PC-3 (cell line): ENCODE data around the gene NEDD4L.

Experiments
- EZH2 ChIP-seq: fragments of 300-600 bp; sonication (generic); IDR thresholded peaks from one replicate; pipeline ENCODE4 v1.6.1; 2017; ENCODE audit warnings: antibody characterized with exemption, mild to moderate bottlenecking, low read length; ENCODE audit not compliant: unreplicated experiment
- EZH2phosphoT487 ChIP-seq: fragments of 300-600 bp; sonication (generic); IDR thresholded peaks from 2 replicates; pipeline ENCODE4 v1.6.1; 2018; ENCODE audit warnings: mild to moderate bottlenecking, antibody characterized with exemption, low read length, borderline replicate concordance
- TF ChIP-seq, protein P1 (sequence below): fragments of 300-600 bp; sonication (generic); conservative IDR thresholded peaks from 2 replicates; pipeline ENCODE4 v1.5.1; 2017; ENCODE audit warnings: antibody characterized with exemption, low read depth, mild to moderate bottlenecking, low read length

DNA sequence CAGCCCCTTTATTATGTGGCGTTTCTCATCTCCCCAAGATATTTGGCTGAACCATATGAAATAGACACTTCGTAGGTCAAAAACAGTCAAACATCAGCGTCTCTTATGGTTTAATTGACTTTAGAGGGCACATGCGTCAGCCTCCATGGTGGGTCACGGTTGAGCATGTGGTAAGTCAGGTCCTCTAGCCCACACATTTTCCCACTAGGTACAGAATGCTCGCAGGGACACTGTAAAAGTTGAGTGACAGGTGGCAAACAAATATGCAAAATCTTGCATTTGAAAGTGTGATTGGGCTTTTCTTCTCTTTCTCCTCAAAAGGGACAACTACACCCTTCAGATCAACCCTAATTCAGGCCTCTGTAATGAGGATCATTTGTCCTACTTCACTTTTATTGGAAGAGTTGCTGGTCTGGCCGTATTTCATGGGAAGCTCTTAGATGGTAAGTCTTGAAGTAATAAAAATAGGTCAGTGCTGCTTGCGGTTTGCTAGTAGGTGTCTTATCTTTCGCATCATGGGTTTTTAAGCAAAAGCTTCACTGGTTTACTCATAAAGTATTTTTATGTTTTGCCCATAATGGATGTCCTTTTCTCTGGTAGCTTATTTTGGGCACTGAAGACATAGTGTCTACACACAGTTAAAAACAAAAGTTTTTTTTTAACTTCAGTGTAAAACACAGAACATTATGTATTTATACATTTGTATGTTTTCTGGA lies 323.6 kb downstream of the NEDD4L start:
- TF ChIP-seq, protein P1, sequence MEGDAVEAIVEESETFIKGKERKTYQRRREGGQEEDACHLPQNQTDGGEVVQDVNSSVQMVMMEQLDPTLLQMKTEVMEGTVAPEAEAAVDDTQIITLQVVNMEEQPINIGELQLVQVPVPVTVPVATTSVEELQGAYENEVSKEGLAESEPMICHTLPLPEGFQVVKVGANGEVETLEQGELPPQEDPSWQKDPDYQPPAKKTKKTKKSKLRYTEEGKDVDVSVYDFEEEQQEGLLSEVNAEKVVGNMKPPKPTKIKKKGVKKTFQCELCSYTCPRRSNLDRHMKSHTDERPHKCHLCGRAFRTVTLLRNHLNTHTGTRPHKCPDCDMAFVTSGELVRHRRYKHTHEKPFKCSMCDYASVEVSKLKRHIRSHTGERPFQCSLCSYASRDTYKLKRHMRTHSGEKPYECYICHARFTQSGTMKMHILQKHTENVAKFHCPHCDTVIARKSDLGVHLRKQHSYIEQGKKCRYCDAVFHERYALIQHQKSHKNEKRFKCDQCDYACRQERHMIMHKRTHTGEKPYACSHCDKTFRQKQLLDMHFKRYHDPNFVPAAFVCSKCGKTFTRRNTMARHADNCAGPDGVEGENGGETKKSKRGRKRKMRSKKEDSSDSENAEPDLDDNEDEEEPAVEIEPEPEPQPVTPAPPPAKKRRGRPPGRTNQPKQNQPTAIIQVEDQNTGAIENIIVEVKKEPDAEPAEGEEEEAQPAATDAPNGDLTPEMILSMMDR = no peak
- TF ChIP-seq EZH2 (no peak), EZH2phosphoT487 (no peak)
